Adrenal gland (tissue), 12 donors: ENCODE data around the gene TBC1D7. TPM values are rescaled to one million over a fixed set of nuclear protein-coding genes. Genes with fewer than 3 reads are reported as not detected.

Source experiments
- DNase-seq, 7 donors: peaks; one replicate each; pipeline ENCODE4 v3.0.0-alpha.2; 2019 to 2020
- H3K27ac ChIP-seq, 5 donors: fragments of 200-600 bp; sonication (generic) in 4 of 5; 1 replicate in 3 of 5; 2 replicates in 2 of 5; pipeline versions ENCODE4 v1.5.1 to v1.8.0; 2016 to 2020; ENCODE audit warnings: mild to moderate bottlenecking in 1 of 5
- H3K27me3 ChIP-seq: fragments of 200-600 bp; 2 replicates; pipeline ENCODE4 v1.8.0; 2021
- H3K36me3 ChIP-seq, 2 donors: fragments of 200-600 bp; replicated peaks in 1 of 2; 1 replicate in 1 of 2; 2 replicates in 1 of 2; pipeline versions ENCODE4 v1.5.1 to v1.8.0; 2018 to 2022
- H3K4me1 ChIP-seq, 2 donors: fragments of 200-600 bp; replicated peaks in 1 of 2; 1 replicate in 1 of 2; 2 replicates in 1 of 2; pipeline versions ENCODE4 v1.5.1 to v1.8.0; 2018 to 2021
- H3K4me3 ChIP-seq, 4 donors: fragments of 200-600 bp; sonication (generic) in 3 of 4; one replicate each; pipeline ENCODE4 v1.5.1; 2016 to 2018
- H3K9me3 ChIP-seq, 3 donors: fragments of 200-600 bp; sonication (generic) in 1 of 3; replicated peaks in 1 of 3; 1 replicate in 2 of 3; 2 replicates in 1 of 3; pipeline versions ENCODE4 v1.5.1 to v1.8.0; 2016 to 2021
- POLR2A ChIP-seq, 2 donors: fragments of 450-650 bp; IDR thresholded peaks; one replicate each; pipeline ENCODE4 v1.6.1; 2017; ENCODE audit warnings: antibody characterized with exemption in 2 of 2, mild to moderate bottlenecking in 2 of 2, moderate library complexity in 1 of 2
- WGBS, 4 donors: extraction: QIAGEN DNeasy Blood & Tissue Kit in 2 of 4; methylation state at CpG; one replicate each; pipeline versions ENCODE4 v1.1.5 to v1.1.7; 2013 to 2017; 5-methylcytosine and 5-hydroxymethylcytosine counted together
- intact Hi-C, 2 donors: fragments of 100-400 bp; cut with DNase I; formaldehyde crosslinking; loops; one replicate each; pipeline versions ENCODE4 v1.14.1 to v1.15.0; 2022 to 2023
- polyA plus RNA-seq, 3 donors: library from polyadenylated mRNA; stranded (reverse); fragments of 200-250 nt in 2 of 3; fragments of 350-450 nt in 1 of 3; fragmentation: Illumina TruSeq in 1 of 3; extraction: RNeasy Lipid Tissue Mini Kit (QIAGEN cat#74804) in 1 of 3; gene quantifications; one replicate each; pipeline ENCODE4 v1.2.3, GENCODE V29; 2013 to 2014
- total RNA-seq, 9 donors: library from RNA; depleted of rRNA in 4 of 9; stranded (reverse); fragments of >200 nt in 4 of 9; fragments of 120-200 nt in 1 of 9; fragmentation: NEBNext Ultra II Directional in 1 of 9; extraction: Animal tissue kit (Norgen Biotek cat#: 25700) in 1 of 9; gene quantifications; one replicate each; pipeline versions ENCODE4 v1.1.0 to v1.2.4, GENCODE V29; 2013 to 2023
- TF ChIP-seq, protein P1 (sequence below), 6 experiments: fragments of 450-650 bp in 4 of 6; fragments of 200-600 bp in 2 of 6; sonication (generic) in 1 of 6; IDR thresholded peaks; 1 replicate in 5 of 6; 2 replicates in 1 of 6; pipeline versions ENCODE4 v1.5.1 to v1.8.0; 2016 to 2021; ENCODE audit warnings: antibody characterized with exemption in 6 of 6, mild to moderate bottlenecking in 2 of 6, moderate library complexity in 1 of 6
- donor health status: healthy with polysubstance abuse.
- donor health status: Bipolar disorder and iron deficiency.
- donor health status: DM: yes; HTN: yes; CAD: no.
- donor health status: DM: no; HTN: no; CAD: no.
- donor health status: DM: no; HTN: no; CAD: no.
- donor health status: DM: yes; HTN: yes; CAD: no.

Gene TBC1D7
- total and polyA plus RNA-seq, 12 donors = 8.0 to 23.0 (median 12.4) TPM

DNA sequence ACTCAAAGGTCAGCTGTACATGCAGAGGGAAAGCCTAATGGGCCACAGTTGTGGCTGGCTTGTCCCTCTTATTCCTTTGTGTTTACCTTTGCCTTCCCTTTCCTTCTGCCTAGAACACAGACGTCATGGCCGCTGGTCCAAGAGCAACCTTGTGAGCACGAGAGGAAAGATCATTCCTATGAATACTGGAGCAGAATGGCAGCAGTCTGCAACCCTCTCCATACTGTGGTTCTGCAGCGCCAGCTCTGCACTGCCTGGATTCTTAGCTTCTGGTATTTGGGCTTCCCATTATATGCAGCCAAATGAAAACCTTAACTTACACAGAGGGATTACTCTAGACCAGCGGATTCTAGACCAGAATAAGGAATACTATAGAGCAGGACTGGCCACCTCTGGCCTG, 12.4 kb downstream of the TBC1D7 start:
- H3K4me1 ChIP-seq = no peaks in the 10 kb centered on the region
- WGBS, 4 donors = 96 to 100% (median 97%) methylated on average over 5 of the region's 5 CpGs
- no peak for DNase-seq
- no peak overlapping the region for H3K4me3 ChIP-seq
- no peak overlapping the region for H3K27ac ChIP-seq
- H3K27me3 ChIP-seq = no peaks in the 10 kb centered on the region
- peaks cover 0 to 49% of the 10 kb centered on the region in 2 donors for H3K36me3 ChIP-seq
- intact Hi-C loops = no loop called here
- H3K9me3 ChIP-seq = no peaks in the 10 kb centered on the region
- TF ChIP-seq, protein P1, sequence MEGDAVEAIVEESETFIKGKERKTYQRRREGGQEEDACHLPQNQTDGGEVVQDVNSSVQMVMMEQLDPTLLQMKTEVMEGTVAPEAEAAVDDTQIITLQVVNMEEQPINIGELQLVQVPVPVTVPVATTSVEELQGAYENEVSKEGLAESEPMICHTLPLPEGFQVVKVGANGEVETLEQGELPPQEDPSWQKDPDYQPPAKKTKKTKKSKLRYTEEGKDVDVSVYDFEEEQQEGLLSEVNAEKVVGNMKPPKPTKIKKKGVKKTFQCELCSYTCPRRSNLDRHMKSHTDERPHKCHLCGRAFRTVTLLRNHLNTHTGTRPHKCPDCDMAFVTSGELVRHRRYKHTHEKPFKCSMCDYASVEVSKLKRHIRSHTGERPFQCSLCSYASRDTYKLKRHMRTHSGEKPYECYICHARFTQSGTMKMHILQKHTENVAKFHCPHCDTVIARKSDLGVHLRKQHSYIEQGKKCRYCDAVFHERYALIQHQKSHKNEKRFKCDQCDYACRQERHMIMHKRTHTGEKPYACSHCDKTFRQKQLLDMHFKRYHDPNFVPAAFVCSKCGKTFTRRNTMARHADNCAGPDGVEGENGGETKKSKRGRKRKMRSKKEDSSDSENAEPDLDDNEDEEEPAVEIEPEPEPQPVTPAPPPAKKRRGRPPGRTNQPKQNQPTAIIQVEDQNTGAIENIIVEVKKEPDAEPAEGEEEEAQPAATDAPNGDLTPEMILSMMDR (IDR thresholded peaks at IDR 0.05) = no peak
- TF ChIP-seq POLR2A (IDR thresholded peaks at IDR 0.05) = no peak

DNA sequence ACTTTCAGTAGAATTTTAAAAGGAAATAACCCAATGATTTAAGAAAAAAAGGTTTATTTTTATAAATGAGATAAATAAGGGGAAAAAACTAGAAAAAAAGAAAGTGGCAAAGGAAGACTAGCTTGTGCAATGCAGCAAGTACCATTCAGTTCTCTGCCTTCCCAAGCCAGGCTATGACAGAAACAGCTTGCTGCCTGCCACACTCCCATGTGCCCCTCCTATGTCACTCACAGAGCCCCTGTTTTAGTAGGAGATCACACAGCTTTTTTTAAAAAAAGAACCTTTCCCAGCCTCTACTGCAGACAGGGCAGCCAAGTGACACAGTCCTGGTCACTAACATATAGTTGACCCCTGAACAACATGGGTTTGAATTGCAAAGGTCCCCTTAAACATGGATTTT, 13.5 kb downstream of the TBC1D7 start:
- Histone ChIP-seq H3K27ac (no peak overlapping the region), H3K27me3 (no peaks in the 10 kb centered on the region), H3K4me1 (no peaks in the 10 kb centered on the region), H3K9me3 (no peaks in the 10 kb centered on the region), H3K4me3 (no peak overlapping the region), H3K36me3 (peaks cover 0 to 40% of the 10 kb centered on the region in 2 donors)
- TF ChIP-seq, protein P1 (IDR thresholded peaks at IDR 0.05) = no peak
- no peak for TF ChIP-seq POLR2A (IDR thresholded peaks at IDR 0.05)
- intact Hi-C loops = no loop called here
- DNase-seq = no peak

DNA sequence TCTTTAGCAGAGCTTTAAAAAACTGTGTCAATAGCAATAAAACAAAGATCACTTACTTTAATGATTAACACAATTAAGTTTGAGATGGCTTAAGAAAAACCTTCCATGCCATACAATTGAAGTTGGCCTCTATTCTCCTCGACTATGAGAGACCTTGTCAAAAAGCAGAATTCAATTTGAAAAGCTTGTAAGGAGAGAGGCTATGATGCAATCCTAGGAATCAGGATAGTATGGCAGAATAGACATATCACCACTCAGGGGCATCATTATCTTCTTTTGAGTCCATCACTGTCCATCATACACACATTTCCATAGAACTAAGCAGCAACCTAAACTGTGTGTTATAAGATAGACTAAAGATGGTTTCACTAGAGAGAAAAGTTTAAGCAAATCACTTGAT, 17.2 kb downstream of the TBC1D7 start:
- 36 to 88% (median 66%) methylated on average over 1 of the region's 1 CpG for WGBS, 4 donors
- no peak for DNase-seq
- Histone ChIP-seq H3K4me3 (no peak overlapping the region), H3K9me3 (no peaks in the 10 kb centered on the region), H3K27ac (no peak overlapping the region), H3K27me3 (no peaks in the 10 kb centered on the region), H3K4me1 (no peaks in the 10 kb centered on the region), H3K36me3 (peaks cover 0 to 18% of the 10 kb centered on the region in 2 donors)
- intact Hi-C loops = no loop called here
- TF ChIP-seq, protein P1 (IDR thresholded peaks at IDR 0.05) = no peak
- no peak for TF ChIP-seq POLR2A (IDR thresholded peaks at IDR 0.05)

DNA sequence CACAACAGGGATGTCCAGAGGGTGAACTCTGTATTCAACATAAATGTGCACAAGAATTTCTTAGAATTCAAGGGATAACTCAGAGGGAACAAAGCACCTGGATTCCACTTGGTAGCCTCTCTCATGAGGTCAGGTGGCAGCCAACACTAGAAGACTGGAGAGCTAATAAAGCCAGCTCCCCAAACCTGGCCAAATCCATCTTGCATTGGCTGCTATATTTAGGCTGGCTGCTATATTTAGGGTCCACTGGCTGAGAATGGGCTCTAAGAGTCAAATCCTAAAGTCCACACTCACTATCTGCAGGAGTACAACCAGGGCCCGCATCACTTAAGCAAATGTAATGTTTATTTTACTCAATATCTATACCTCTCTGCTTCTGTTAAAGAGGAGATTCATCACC, 20.0 kb downstream of the TBC1D7 start:
- Histone ChIP-seq H3K4me1 (peaks cover 5 to 9% of the 10 kb centered on the region in 2 donors), H3K9me3 (no peaks in the 10 kb centered on the region), H3K4me3 (no peak overlapping the region), H3K36me3 (peaks cover 0 to 11% of the 10 kb centered on the region in 2 donors), H3K27ac (peak overlapping the region in 1 of 5 donors; percentile 56), H3K27me3 (no peaks in the 10 kb centered on the region)
- no peak for DNase-seq
- 94 to 100% (median 99%) methylated on average over 1 of the region's 1 CpG for WGBS, 4 donors
- TF ChIP-seq, protein P1 (IDR thresholded peaks at IDR 0.05) = no peak
- intact Hi-C loops = no loop called here
